ENCODE data around the gene ATG10. TPM values are rescaled to one million over a fixed set of nuclear protein-coding genes. Genes with fewer than 3 reads are reported as not detected.

Gene ATG10
- total RNA-seq, 1 experiment from 2014 or later, result 7.6 TPM

DNA sequence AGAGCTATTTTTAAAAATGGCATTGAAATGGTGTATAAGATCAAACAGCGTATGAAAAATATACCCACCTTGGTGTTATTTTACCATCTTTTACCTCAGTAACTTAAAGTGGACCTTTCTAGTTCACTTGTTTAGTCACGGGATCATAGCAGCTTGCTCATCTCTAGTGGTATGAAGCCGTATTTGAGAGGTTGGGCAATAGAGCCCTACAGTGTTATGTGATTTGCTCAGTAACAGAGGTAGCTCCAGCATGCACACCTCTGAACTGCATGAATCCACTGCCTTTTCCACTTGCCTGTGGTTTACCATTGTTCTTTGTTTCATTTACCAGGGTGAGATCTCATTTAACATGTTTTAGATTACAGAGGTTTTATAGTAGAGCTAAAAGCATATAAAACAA lies 134.4 kb downstream of the ATG10 start:
- H2BK20ac ChIP-seq (ENCODE audit: low read depth, low read length, poor library complexity, severe bottlenecking), result no peak overlapping the region
- no peaks in the 10 kb centered on the region for H3K36me3 Mint-ChIP-seq (ENCODE audit: insufficient read depth in 1 of 3, low read depth in 3 of 3)
- H2AFZ ChIP-seq (ENCODE audit: low read length), result no peak overlapping the region
- H2BK5ac ChIP-seq (ENCODE audit: insufficient read length, low read length), result no peak overlapping the region
- no peaks in the 10 kb centered on the region for H3K79me1 ChIP-seq (ENCODE audit: insufficient read depth, low read depth, low read length, poor library complexity, severe bottlenecking)
- TF ChIP-seq, protein P1, sequence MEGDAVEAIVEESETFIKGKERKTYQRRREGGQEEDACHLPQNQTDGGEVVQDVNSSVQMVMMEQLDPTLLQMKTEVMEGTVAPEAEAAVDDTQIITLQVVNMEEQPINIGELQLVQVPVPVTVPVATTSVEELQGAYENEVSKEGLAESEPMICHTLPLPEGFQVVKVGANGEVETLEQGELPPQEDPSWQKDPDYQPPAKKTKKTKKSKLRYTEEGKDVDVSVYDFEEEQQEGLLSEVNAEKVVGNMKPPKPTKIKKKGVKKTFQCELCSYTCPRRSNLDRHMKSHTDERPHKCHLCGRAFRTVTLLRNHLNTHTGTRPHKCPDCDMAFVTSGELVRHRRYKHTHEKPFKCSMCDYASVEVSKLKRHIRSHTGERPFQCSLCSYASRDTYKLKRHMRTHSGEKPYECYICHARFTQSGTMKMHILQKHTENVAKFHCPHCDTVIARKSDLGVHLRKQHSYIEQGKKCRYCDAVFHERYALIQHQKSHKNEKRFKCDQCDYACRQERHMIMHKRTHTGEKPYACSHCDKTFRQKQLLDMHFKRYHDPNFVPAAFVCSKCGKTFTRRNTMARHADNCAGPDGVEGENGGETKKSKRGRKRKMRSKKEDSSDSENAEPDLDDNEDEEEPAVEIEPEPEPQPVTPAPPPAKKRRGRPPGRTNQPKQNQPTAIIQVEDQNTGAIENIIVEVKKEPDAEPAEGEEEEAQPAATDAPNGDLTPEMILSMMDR (conservative IDR thresholded peaks at IDR 0.05), result no peak
- no peak overlapping the region for H4K5ac ChIP-seq (ENCODE audit: insufficient read length, low read depth, low read length)
- no peak overlapping the region for H3K4me3 Mint-ChIP-seq
- no peaks in the 10 kb centered on the region for H3K9me3 ChIP-seq (ENCODE audit: control insufficient read depth, low read depth, low read length)
- no peak overlapping the region for H2BK120ac ChIP-seq (ENCODE audit: low read depth, low read length, poor library complexity, severe bottlenecking)
- H3K79me2 ChIP-seq (ENCODE audit: insufficient read depth, low read length), result no peaks in the 10 kb centered on the region
- H3K23me2 ChIP-seq (ENCODE audit: insufficient read length, low read depth, low read length, poor library complexity, severe bottlenecking), result no peaks in the 10 kb centered on the region
- H4K8ac ChIP-seq (replicated peaks; ENCODE audit: insufficient read length, low read depth, low read length), result no peak overlapping the region
- no peak overlapping the region for H3K23ac ChIP-seq (ENCODE audit: insufficient read length, low read depth, low read length)
- no peaks in the 10 kb centered on the region for H4K20me1 ChIP-seq (ENCODE audit: control insufficient read depth, insufficient read depth, insufficient read length)
- no peak overlapping the region for H2BK12ac ChIP-seq (ENCODE audit: insufficient read length, low read depth, low read length)
- no peak overlapping the region for H4K91ac ChIP-seq (ENCODE audit: insufficient read length, low read depth, low read length)
- no peak overlapping the region for H3K9ac ChIP-seq (ENCODE audit: extremely low read depth, insufficient read length, low read length)
- H3K4me2 ChIP-seq (ENCODE audit: insufficient read depth, insufficient read length, low read length), result no peak overlapping the region
- H2BK15ac ChIP-seq (ENCODE audit: low read depth, low read length), result no peak overlapping the region
- peaks cover 11 to 14% of the 10 kb centered on the region in 2 experiments for H3K4me1 Mint-ChIP-seq
- no peak overlapping the region for H3K27ac ChIP-seq (ENCODE audit: insufficient read length, low read depth, low read length)
- H2AK5ac ChIP-seq (ENCODE audit: insufficient read length, low read length), result no peak overlapping the region
- no peak overlapping the region for H3T11ph ChIP-seq (ENCODE audit: low read length)
- H3K27ac Mint-ChIP-seq, result peak overlapping the region in 2 of 3 experiments; percentile 3 to 27; a peak in 1 of 7 replicates
- no peaks in the 10 kb centered on the region for H3K27me3 Mint-ChIP-seq (ENCODE audit: low read depth)
- no peaks in the 10 kb centered on the region for H3K27me3 ChIP-seq (ENCODE audit: insufficient read depth, low read length)
- WGBS (ENCODE audit: extremely low coverage, insufficient read length, low lambda C conversion rate), result no CpG with 5 or more reads among the region's 3 CpGs
- H3K56ac ChIP-seq (ENCODE audit: insufficient read length, low read depth, low read length), result no peak overlapping the region
- no peak for DNase-seq
- no peak overlapping the region for H3K14ac ChIP-seq (ENCODE audit: insufficient read depth, low read length)
- no peak overlapping the region for H3K18ac ChIP-seq (ENCODE audit: insufficient read length, low read depth, low read length)
- H3K4ac ChIP-seq (ENCODE audit: low read depth, low read length), result no peak overlapping the region
- no peaks in the 10 kb centered on the region for H3K9me3 Mint-ChIP-seq
- no peaks in the 10 kb centered on the region for H3K4me1 ChIP-seq (ENCODE audit: insufficient read depth, low read length)

Data from H9 (cell line).